Posterior vena cava (tissue), 2 donors: ENCODE measurements around the gene TREX2. TPM values are rescaled to one million over a fixed set of nuclear protein-coding genes. Genes with fewer than 3 reads are reported as not detected.
"Not testable (repeated sequence)": the region's sequence is repeated elsewhere in the genome, so short reads cannot be mapped to it uniquely, and the experiment has no call there.

ENCODE experiments used
- DNase-seq: peaks from one replicate; pipeline ENCODE4 v3.0.0-alpha.2; 2020; ENCODE audit warnings: low spot score
- intact Hi-C, 2 donors: fragments of 100-400 bp; cut with DNase I; formaldehyde crosslinking; loops; one replicate each; pipeline versions ENCODE4 v1.14.1 to v1.14.2; 2022 to 2023
- total RNA-seq, 2 donors: library from RNA; stranded (reverse); fragmentation: NEBNext Ultra II Directional; extraction: Animal tissue kit (Norgen Biotek cat#: 25700); gene quantifications; one replicate each; pipeline ENCODE4 v1.2.1, GENCODE V29; 2021
- donor health status: DM: yes; HTN: yes; CAD: no.
- donor health status: DM: yes; HTN: yes; CAD: no.

Gene TREX2
- total RNA-seq, 2 donors from 2014 or later = 0.48 to 1.9 TPM

- intact Hi-C loops = no loop called here
- DNase-seq = peak; percentile 66
These were observed 30.9 kb downstream of the TREX2 start for GRCh38 chrX:153414856-153415510.

GRCh38 chrX:153413731-153414130 is 32.1 kb downstream of the TREX2 start:
- peak; percentile 62 for DNase-seq
- intact Hi-C loops = no loop called here

- DNase-seq = peak; percentile 77
These were observed 32.8 kb downstream of the TREX2 start for GRCh38 chrX:153412746-153413720.

GRCh38 chrX:153411988-153412574 is 33.8 kb downstream of the TREX2 start:
- peak; percentile 72 for DNase-seq
- intact Hi-C loops = no loop called here

More at GRCh38 chrX:153412746-153413720, 32.8 kb downstream of the TREX2 start:
- intact Hi-C loops = no loop called here

GRCh38 chrX:153411255-153411987 is 34.4 kb downstream of the TREX2 start, which contains the start of gene ZFP92:
Gene ZFP92 (plus strand): TSS chrX:153411472. CDS start chrX:153418323, 6,851 bp downstream.
- peak; percentile 80 for DNase-seq
- intact Hi-C loops = no loop called here

- peak; percentile 36 for DNase-seq
- intact Hi-C loops = no loop called here
These were observed 35.0 kb downstream of the TREX2 start for GRCh38 chrX:153410888-153411254.

GRCh38 chrX:153410373-153410772 is 35.5 kb downstream of the TREX2 start:
- peak; percentile 67 for DNase-seq
- intact Hi-C loops = no loop called here

GRCh38 chrX:153409414-153410101 is 36.3 kb downstream of the TREX2 start:
- intact Hi-C loops = no loop called here
- DNase-seq = peak; percentile 73

GRCh38 chrX:153408871-153409351 is 36.9 kb downstream of the TREX2 start:
- intact Hi-C loops = no loop called here
- DNase-seq = peak; percentile 59

- intact Hi-C loops = no loop called here
- peak; percentile 42 for DNase-seq
These were observed 37.6 kb downstream of the TREX2 start for GRCh38 chrX:153408221-153408721.

- intact Hi-C loops = no loop called here
These were observed 38.1 kb downstream of the TREX2 start for GRCh38 chrX:153407736-153408135.

GRCh38 chrX:153406903-153407302 is 39.0 kb downstream of the TREX2 start:
- intact Hi-C loops = no loop called here
- peak; percentile 43 for DNase-seq

More at GRCh38 chrX:153407736-153408135, 38.1 kb downstream of the TREX2 start:
- peak; percentile 28 for DNase-seq

GRCh38 chrX:153406011-153406410 is 39.8 kb downstream of the TREX2 start:
- intact Hi-C loops = no loop called here
- DNase-seq = peak; percentile 50

- DNase-seq = peak; percentile 42
These were observed 40.4 kb downstream of the TREX2 start for GRCh38 chrX:153405426-153405825.

GRCh38 chrX:153404333-153404732 is 41.5 kb downstream of the TREX2 start:
- intact Hi-C loops, DNase-seq: not testable (repeated sequence)

More at GRCh38 chrX:153405426-153405825, 40.4 kb downstream of the TREX2 start:
- intact Hi-C loops = no loop called here

- intact Hi-C loops = no loop called here
- DNase-seq = peak; percentile 56
These were observed 44.6 kb downstream of the TREX2 start, which contains the start of gene PNMA6E for GRCh38 chrX:153401133-153401764. Gene PNMA6E (minus strand): TSS chrX:153401350. CDS start chrX:153398849, 2,501 bp downstream.
